Stimulated activated CD4-positive, alpha-beta T cell treated with anti-CD3 and anti-CD28 coated beads, TNF-alpha, amount 100 ng/mL, for 24 hours (primary cell): Measurements from ENCODE around the gene B3GAT3.
"Not testable (repeated sequence)": the region's sequence is repeated elsewhere in the genome, so short reads cannot be mapped to it uniquely, and the experiment has no call there.

ENCODE experiments used
- DNase-seq, 3 experiments: peaks; one replicate each; pipeline ENCODE4 v3.0.0-alpha.2; 2020; ENCODE audit warnings: low read depth in 3 of 3

The B3GAT3 gene

GRCh38 chr11:62604460-62605120 lies 17.2 kb downstream of the B3GAT3 start:
- no peak for DNase-seq

- DNase-seq: no peak
These were observed 17.9 kb downstream of the B3GAT3 start for GRCh38 chr11:62603776-62604299.

GRCh38 chr11:62603072-62603408 lies 18.7 kb downstream of the B3GAT3 start:
- no peak for DNase-seq

GRCh38 chr11:62602141-62603071 lies 19.4 kb downstream of the B3GAT3 start:
- DNase-seq: peak in 1 of 3 experiments; percentile 36

- peak; percentile 99 to 100 (median 99) for DNase-seq
These were observed 20.2 kb downstream of the B3GAT3 start, which contains the start of gene MTA2 for GRCh38 chr11:62601372-62602140. Gene MTA2 (minus strand): TSS chr11:62601865. CDS start chr11:62601450, 415 bp downstream.

GRCh38 chr11:62601122-62601371 lies 20.7 kb downstream of the B3GAT3 start:
- DNase-seq: peak in 2 of 3 experiments; percentile 41 to 56

- no peak for DNase-seq
These were observed 21.2 kb downstream of the B3GAT3 start for GRCh38 chr11:62600367-62601121.

GRCh38 chr11:62599901-62600300 lies 21.9 kb downstream of the B3GAT3 start:
- no peak for DNase-seq

- peak; percentile 89 to 95 (median 89) for DNase-seq
These were observed 22.6 kb downstream of the B3GAT3 start for GRCh38 chr11:62599069-62599696.

- DNase-seq: no peak
These were observed 26.7 kb downstream of the B3GAT3 start for GRCh38 chr11:62595124-62595523.

- peak; percentile 38 to 77 (median 57) for DNase-seq
These were observed 28.2 kb downstream of the B3GAT3 start for GRCh38 chr11:62593434-62594044.

- no peak for DNase-seq
These were observed 28.8 kb downstream of the B3GAT3 start for GRCh38 chr11:62592989-62593421.

- no peak for DNase-seq
These were observed 29.5 kb downstream of the B3GAT3 start for GRCh38 chr11:62592146-62592815.

- peak; percentile 89 to 95 (median 93) for DNase-seq
These were observed 30.2 kb downstream of the B3GAT3 start, which contains the start of gene TUT1 for GRCh38 chr11:62591448-62592145. Gene TUT1 (minus strand): TSS chr11:62591523. CDS start chr11:62591485, 38 bp downstream.

GRCh38 chr11:62588966-62589637 lies 32.7 kb downstream of the B3GAT3 start:
- DNase-seq: peak in 1 of 3 experiments; percentile 30

- not testable (repeated sequence) for DNase-seq
These were observed 36.4 kb downstream of the B3GAT3 start for GRCh38 chr11:62585356-62585755.

GRCh38 chr11:62581735-62582134 lies 40.1 kb downstream of the B3GAT3 start:
- DNase-seq: not testable (repeated sequence)

- no peak for DNase-seq
These were observed 40.6 kb downstream of the B3GAT3 start for GRCh38 chr11:62580959-62581715.
